OCI-LY1 (cell line): Measurements from ENCODE around the gene SMARCC1.

Experiments
- H2AFZ ChIP-seq: fragments of 200-600 bp; sonication (generic), shearing (Covaris generic); 2 replicates; pipeline ENCODE4 v1.6.0; 2014; ENCODE audit warnings: antibody characterized with exemption, mild to moderate bottlenecking, low read length
- H3F3A ChIP-seq: fragments of 200-600 bp; sonication (generic), shearing (Covaris generic); 2 replicates; pipeline ENCODE4 v1.6.0; 2014; ENCODE audit warnings: mild to moderate bottlenecking, antibody characterized with exemption, low read length, moderate library complexity; ENCODE audit not compliant: insufficient read depth
- H3K27ac ChIP-seq: fragments of 200-600 bp; sonication (generic); 2 replicates; pipeline ENCODE4 v1.5.1; 2014; ENCODE audit warnings: low read length, mixed run types, mild to moderate bottlenecking, low read depth; ENCODE audit not compliant: poor library complexity, severe bottlenecking
- H3K27me3 ChIP-seq: fragments of 200-600 bp; sonication (generic); 2 replicates; pipeline ENCODE4 v1.6.0; 2014; ENCODE audit warnings: antibody characterized with exemption, mild to moderate bottlenecking, low read length, moderate library complexity; ENCODE audit not compliant: insufficient read depth
- H3K36me3 ChIP-seq: fragments of 200-600 bp; sonication (generic); 2 replicates; pipeline ENCODE4 v1.6.1; 2014; ENCODE audit warnings: mild to moderate bottlenecking, antibody characterized with exemption, low read length, moderate library complexity, mixed read lengths; ENCODE audit not compliant: insufficient read depth
- H3K4me1 ChIP-seq: fragments of 200-600 bp; sonication (generic); 2 replicates; pipeline ENCODE4 v1.5.1; 2014; ENCODE audit warnings: mild to moderate bottlenecking, low read length, moderate library complexity; ENCODE audit not compliant: insufficient read depth, severe bottlenecking
- H3K4me2 ChIP-seq: fragments of 200-600 bp; sonication (generic), shearing (Covaris generic); 2 replicates; pipeline ENCODE4 v1.6.1; 2014; ENCODE audit warnings: low read length
- H3K4me3 ChIP-seq: fragments of 200-600 bp; sonication (generic); 2 replicates; pipeline ENCODE4 v1.5.1; 2014; ENCODE audit warnings: low read length, low read depth, mild to moderate bottlenecking, mixed read lengths; ENCODE audit not compliant: poor library complexity, severe bottlenecking
- H3K79me2 ChIP-seq: fragments of 200-600 bp; shearing (Covaris generic); 2 replicates; pipeline ENCODE4 v1.6.1; 2016; ENCODE audit warnings: mixed run types, low read length, mixed read lengths; ENCODE audit not compliant: insufficient read depth
- H3K9ac ChIP-seq: fragments of 200-600 bp; sonication (generic), shearing (Covaris generic); 2 replicates; pipeline ENCODE4 v1.6.1; 2014; ENCODE audit warnings: mild to moderate bottlenecking, low read length, mixed read lengths
- H3K9me2 ChIP-seq: fragments of 200-600 bp; sonication (generic), shearing (Covaris generic); 2 replicates; pipeline ENCODE4 v1.6.1; 2014; ENCODE audit warnings: low read depth, mild to moderate bottlenecking, low read length, mixed read lengths
- H3K9me3 ChIP-seq: fragments of 200-600 bp; shearing (Covaris generic); 2 replicates; pipeline ENCODE4 v1.6.1; 2014; ENCODE audit warnings: low read length, mixed read lengths
- H4K20me1 ChIP-seq: fragments of 200-600 bp; sonication (generic), shearing (Covaris generic); 2 replicates; pipeline ENCODE4 v1.6.0; 2016; ENCODE audit warnings: mild to moderate bottlenecking, low read length; ENCODE audit not compliant: insufficient read depth
- EZH2 ChIP-seq: fragments of 200-600 bp; sonication (generic), shearing (Covaris generic); IDR thresholded peaks from 2 replicates; pipeline ENCODE4 v1.8.0; 2017; ENCODE audit warnings: borderline replicate concordance, mixed run types, mild to moderate bottlenecking, antibody characterized with exemption, low read length, moderate library complexity, mixed read lengths
- TF ChIP-seq, protein P1 (sequence below): fragments of 200-600 bp; sonication (generic), shearing (Covaris generic); IDR thresholded peaks from 2 replicates; pipeline ENCODE4 v1.5.1; 2017; ENCODE audit warnings: mild to moderate bottlenecking, antibody characterized with exemption, low read length, moderate library complexity, mixed read lengths

SMARCC1 gene

DNA sequence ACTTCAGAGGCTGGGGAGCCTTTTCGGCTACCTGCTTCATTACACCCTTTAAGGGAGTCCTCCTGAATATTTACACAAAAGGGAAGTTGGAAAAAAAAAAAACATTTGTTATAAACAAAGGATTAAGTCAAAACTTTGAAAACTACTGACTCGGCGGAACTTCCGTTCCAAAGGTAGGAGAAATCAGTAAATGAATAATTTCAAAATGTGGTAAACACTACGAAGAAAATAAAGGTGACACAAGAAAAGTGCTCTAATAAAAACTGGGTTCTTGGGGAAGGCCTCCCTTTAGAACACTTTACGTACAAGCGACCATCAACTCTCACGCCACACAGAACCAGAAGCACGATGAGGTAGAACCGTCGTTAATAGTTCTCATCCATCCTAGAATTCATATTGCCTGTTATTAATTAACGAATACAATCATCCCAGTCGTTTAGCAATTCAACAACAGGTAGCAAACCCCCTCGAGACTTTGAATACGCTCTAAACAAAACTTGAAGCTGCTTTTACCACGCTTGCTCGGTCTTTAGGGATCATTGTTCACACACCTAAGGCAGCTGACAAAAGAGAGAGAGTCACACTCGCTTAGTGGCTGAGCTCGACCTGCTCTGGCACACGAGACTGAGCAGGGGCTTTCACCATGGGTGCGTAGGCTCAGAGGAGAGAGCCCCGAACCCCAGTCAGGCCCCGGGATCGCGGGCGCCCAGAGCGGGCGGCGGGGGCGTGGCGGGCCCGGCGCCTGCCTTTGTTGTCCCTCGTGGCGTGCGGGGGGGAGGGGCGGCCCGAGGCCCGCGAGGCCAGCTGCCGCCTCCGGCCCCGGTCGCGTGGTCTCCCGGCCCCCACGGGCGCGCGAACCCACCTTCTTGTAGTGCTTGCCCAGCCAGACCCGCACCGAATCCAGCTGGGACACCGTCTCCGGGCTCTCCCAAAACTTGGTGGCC is 680 bp downstream of the SMARCC1 start:
- H3K36me3 ChIP-seq: peaks cover 25% of the 10 kb centered on the region
- TF ChIP-seq, protein P1, sequence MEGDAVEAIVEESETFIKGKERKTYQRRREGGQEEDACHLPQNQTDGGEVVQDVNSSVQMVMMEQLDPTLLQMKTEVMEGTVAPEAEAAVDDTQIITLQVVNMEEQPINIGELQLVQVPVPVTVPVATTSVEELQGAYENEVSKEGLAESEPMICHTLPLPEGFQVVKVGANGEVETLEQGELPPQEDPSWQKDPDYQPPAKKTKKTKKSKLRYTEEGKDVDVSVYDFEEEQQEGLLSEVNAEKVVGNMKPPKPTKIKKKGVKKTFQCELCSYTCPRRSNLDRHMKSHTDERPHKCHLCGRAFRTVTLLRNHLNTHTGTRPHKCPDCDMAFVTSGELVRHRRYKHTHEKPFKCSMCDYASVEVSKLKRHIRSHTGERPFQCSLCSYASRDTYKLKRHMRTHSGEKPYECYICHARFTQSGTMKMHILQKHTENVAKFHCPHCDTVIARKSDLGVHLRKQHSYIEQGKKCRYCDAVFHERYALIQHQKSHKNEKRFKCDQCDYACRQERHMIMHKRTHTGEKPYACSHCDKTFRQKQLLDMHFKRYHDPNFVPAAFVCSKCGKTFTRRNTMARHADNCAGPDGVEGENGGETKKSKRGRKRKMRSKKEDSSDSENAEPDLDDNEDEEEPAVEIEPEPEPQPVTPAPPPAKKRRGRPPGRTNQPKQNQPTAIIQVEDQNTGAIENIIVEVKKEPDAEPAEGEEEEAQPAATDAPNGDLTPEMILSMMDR: no peak
- no peak for TF ChIP-seq EZH2
- peaks cover 41% of the 10 kb centered on the region for H3K4me1 ChIP-seq
- peaks cover 56% of the 10 kb centered on the region for H3K79me2 ChIP-seq
- H4K20me1 ChIP-seq: 0 out of 2 replicates have a peak, but pooled peaks cover 4% of the 10 kb centered on the region
- peak overlapping the region; percentile 97 for H3K4me3 ChIP-seq
- peak overlapping the region; percentile 95 for H3K9ac ChIP-seq
- no peak overlapping the region for H2AFZ ChIP-seq
- H3K27ac ChIP-seq: peak overlapping the region; percentile 89
- H3K9me2 ChIP-seq: no peaks in the 10 kb centered on the region
- H3K4me2 ChIP-seq: peak overlapping the region; percentile 86
- H3F3A ChIP-seq: no peaks in the 10 kb centered on the region
- no peaks in the 10 kb centered on the region for H3K27me3 ChIP-seq
- H3K9me3 ChIP-seq: no peaks in the 10 kb centered on the region

DNA sequence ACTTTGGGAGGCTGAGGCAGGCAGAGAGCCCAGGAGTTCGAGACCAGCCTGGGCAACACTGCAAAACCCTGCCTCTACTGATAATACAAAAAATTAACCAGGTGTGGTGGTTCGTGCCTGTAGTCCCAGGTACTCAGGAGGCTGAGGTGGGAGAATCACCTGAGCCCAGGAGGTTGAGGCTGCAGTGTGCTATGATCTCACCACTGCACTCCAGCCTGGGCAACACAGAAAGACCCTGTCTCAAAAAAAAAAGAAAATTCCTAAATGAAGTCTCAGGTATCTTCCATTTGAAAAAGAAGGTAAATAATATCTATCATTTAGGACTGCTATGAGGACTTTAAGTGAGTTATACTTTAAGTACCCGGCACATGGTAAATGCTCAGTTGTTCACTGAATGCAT is 2.9 kb downstream of the SMARCC1 start:
- Histone ChIP-seq H3K9me2 (no peaks in the 10 kb centered on the region), H3F3A (no peaks in the 10 kb centered on the region), H3K4me3 (peak overlapping the region; percentile 25), H3K9me3 (no peaks in the 10 kb centered on the region), H3K36me3 (peaks cover 30% of the 10 kb centered on the region), H3K4me1 (peaks cover 38% of the 10 kb centered on the region), H3K9ac (no peak overlapping the region), H3K4me2 (peak overlapping the region; percentile 86), H2AFZ (no peak overlapping the region), H3K27me3 (no peaks in the 10 kb centered on the region), H3K79me2 (peaks cover 79% of the 10 kb centered on the region), H3K27ac (no peak overlapping the region), H4K20me1 (0 out of 2 replicates have a peak, but pooled peaks cover 4% of the 10 kb centered on the region)
- TF ChIP-seq, protein P1: no peak
- no peak for TF ChIP-seq EZH2

DNA sequence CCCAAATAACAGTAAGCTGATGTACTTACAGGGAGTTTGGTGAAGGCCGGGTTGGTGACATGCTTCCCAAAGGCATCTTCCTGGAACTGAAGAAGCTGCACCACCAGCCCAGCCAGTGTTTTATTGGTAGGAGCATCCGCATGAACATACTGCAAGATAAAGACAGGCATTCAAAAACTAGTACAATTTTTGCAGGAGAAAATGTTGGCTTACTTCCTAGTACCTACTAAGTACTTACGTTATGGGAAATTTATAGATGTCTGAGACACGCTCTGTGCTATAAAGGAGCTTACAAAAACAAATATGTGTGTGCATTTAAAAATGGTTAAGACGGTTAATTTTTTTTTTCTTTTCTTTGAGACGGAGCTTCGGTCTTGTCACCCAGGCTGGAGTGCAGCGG is 8.9 kb downstream of the SMARCC1 start:
- Histone ChIP-seq H3K9ac (no peak overlapping the region), H3K4me2 (no peak overlapping the region), H3K79me2 (peaks cover 80% of the 10 kb centered on the region), H3K9me2 (no peaks in the 10 kb centered on the region), H3K27me3 (no peaks in the 10 kb centered on the region), H2AFZ (no peak overlapping the region), H3K27ac (no peak overlapping the region), H3K36me3 (peaks cover 51% of the 10 kb centered on the region), H4K20me1 (no peaks in the 10 kb centered on the region), H3F3A (no peaks in the 10 kb centered on the region), H3K4me1 (peaks cover under 1% of the 10 kb centered on the region), H3K4me3 (no peak overlapping the region), H3K9me3 (no peaks in the 10 kb centered on the region)
- no peak for TF ChIP-seq EZH2
- TF ChIP-seq, protein P1: no peak
